Type B pancreatic cell (in vitro differentiated cells): Measurements from ENCODE around the gene JAZF1. TPM values are rescaled to one million over a fixed set of nuclear protein-coding genes. Genes with fewer than 3 reads are reported as not detected.

Source experiments
- DNase-seq: peaks from one replicate; pipeline ENCODE4 v3.0.0; 2021; ENCODE audit warnings: mixed read lengths; ENCODE audit not compliant: unreplicated experiment; ENCODE audit errors: extremely low spot score
- H3K27ac Mint-ChIP-seq: 2 replicates; pipeline ENCODE4 v1.8.0; 2021; ENCODE audit warnings: mild to moderate bottlenecking, mixed read lengths
- H3K27me3 Mint-ChIP-seq: 2 replicates; pipeline ENCODE4 v1.8.0; 2021; ENCODE audit warnings: mixed read lengths
- H3K36me3 Mint-ChIP-seq: 2 replicates; pipeline ENCODE4 v1.8.0; 2021; ENCODE audit warnings: mixed read lengths
- H3K4me1 Mint-ChIP-seq: one replicate; pipeline ENCODE4 v1.8.0; 2021; ENCODE audit warnings: mixed read lengths; ENCODE audit not compliant: unreplicated experiment
- H3K4me3 Mint-ChIP-seq: 2 replicates; pipeline ENCODE4 v1.8.0; 2021; ENCODE audit warnings: mild to moderate bottlenecking, mixed read lengths
- H3K9me3 Mint-ChIP-seq: 2 replicates; pipeline ENCODE4 v1.8.0; 2021; ENCODE audit warnings: mixed read lengths
- CTCF ChIP-seq: fragments of 200-600 bp; sonication (generic); conservative IDR thresholded peaks from 2 replicates; pipeline ENCODE4 v1.5.0; 2021; ENCODE audit warnings: antibody characterized with exemption, mild to moderate bottlenecking
- total RNA-seq: library from RNA; stranded (reverse); gene quantifications from 2 replicates; pipeline ENCODE4 v1.2.1, GENCODE V29; 2021; ENCODE audit warnings: low replicate concordance

JAZF1 gene
- total RNA-seq, 1 donor from 2014 or later: 4.9 TPM

GRCh38 chr7:28201131-28201530 lies 20.5 kb upstream of the JAZF1 start:
- H3K27ac Mint-ChIP-seq: no peak overlapping the region
- H3K4me3 Mint-ChIP-seq: no peak overlapping the region
- H3K9me3 Mint-ChIP-seq: no peaks in the 10 kb centered on the region
- TF ChIP-seq CTCF: no peak
- DNase-seq: no peak
- no peaks in the 10 kb centered on the region for H3K4me1 Mint-ChIP-seq
- H3K27me3 Mint-ChIP-seq: peaks cover 8% of the 10 kb centered on the region
- no peaks in the 10 kb centered on the region for H3K36me3 Mint-ChIP-seq

DNA sequence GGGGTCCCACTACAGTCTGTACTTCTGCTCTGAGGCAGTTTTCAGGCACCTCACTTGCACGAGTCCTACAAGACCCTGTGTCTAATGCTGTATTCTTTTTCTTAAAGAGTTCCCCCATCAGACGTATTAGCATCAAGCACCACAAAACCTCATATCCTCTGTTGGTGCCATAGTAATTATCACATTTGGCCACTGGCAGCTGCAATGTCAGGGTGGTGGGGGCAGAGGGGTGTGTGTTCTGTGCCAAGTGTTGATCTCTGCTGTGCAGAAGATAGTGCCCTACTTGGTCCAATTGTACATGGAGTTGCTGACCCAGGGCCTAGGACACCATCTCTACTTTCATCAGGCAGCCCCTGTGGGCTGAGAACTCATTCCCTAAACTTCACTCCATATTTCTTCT lies 20.0 kb upstream of the JAZF1 start:
- no peak for DNase-seq
- H3K27ac Mint-ChIP-seq: no peak overlapping the region
- no peaks in the 10 kb centered on the region for H3K4me1 Mint-ChIP-seq
- H3K36me3 Mint-ChIP-seq: no peaks in the 10 kb centered on the region
- H3K9me3 Mint-ChIP-seq: no peaks in the 10 kb centered on the region
- peaks cover 12% of the 10 kb centered on the region for H3K27me3 Mint-ChIP-seq
- TF ChIP-seq CTCF: no peak
- H3K4me3 Mint-ChIP-seq: no peak overlapping the region

GRCh38 chr7:28199021-28199510 lies 18.5 kb upstream of the JAZF1 start:
- H3K4me3 Mint-ChIP-seq: no peak overlapping the region
- no peak for TF ChIP-seq CTCF
- H3K36me3 Mint-ChIP-seq: no peaks in the 10 kb centered on the region
- no peaks in the 10 kb centered on the region for H3K9me3 Mint-ChIP-seq
- H3K27me3 Mint-ChIP-seq: peaks cover 12% of the 10 kb centered on the region
- no peak for DNase-seq
- no peaks in the 10 kb centered on the region for H3K4me1 Mint-ChIP-seq
- no peak overlapping the region for H3K27ac Mint-ChIP-seq

GRCh38 chr7:28195910-28196620 lies 15.5 kb upstream of the JAZF1 start:
- H3K27ac Mint-ChIP-seq: no peak overlapping the region
- peaks cover 20% of the 10 kb centered on the region for H3K27me3 Mint-ChIP-seq
- H3K9me3 Mint-ChIP-seq: no peaks in the 10 kb centered on the region
- no peaks in the 10 kb centered on the region for H3K4me1 Mint-ChIP-seq
- DNase-seq: no peak
- H3K36me3 Mint-ChIP-seq: no peaks in the 10 kb centered on the region
- no peak overlapping the region for H3K4me3 Mint-ChIP-seq
- TF ChIP-seq CTCF: no peak

GRCh38 chr7:28192786-28193585 lies 12.4 kb upstream of the JAZF1 start:
- Mint-ChIP-seq H3K4me1 (no peaks in the 10 kb centered on the region), H3K4me3 (no peak overlapping the region), H3K9me3 (no peaks in the 10 kb centered on the region), H3K27me3 (peaks cover 43% of the 10 kb centered on the region), H3K27ac (no peak overlapping the region), H3K36me3 (no peaks in the 10 kb centered on the region)
- DNase-seq: no peak
- TF ChIP-seq CTCF: no peak
